HepG2 (cell line): Measurements from ENCODE around the gene SMAD1. TPM values are rescaled to one million over a fixed set of nuclear protein-coding genes. Genes with fewer than 3 reads are reported as not detected.
A peak's percentile ranks its signal among the peaks of the same experiment; 100 is the strongest.

Experiments
- ATM ChIP-seq: fragments of 450-650 bp; IDR thresholded peaks from 2 replicates; pipeline ENCODE4 v1.7.1; 2017; ENCODE audit warnings: mild to moderate bottlenecking, borderline replicate concordance
- DMAP1 ChIP-seq: IDR thresholded peaks from 2 replicates; pipeline ENCODE4 v1.6.1; 2016
- GABPB1 ChIP-seq: IDR thresholded peaks from 2 replicates; pipeline ENCODE4 v1.6.1; 2016; ENCODE audit warnings: mild to moderate bottlenecking, missing genetic modification reagents, moderate library complexity, missing compliant biosample characterization
- GATAD1 ChIP-seq: IDR thresholded peaks from 2 replicates; pipeline ENCODE4 v1.6.1; 2016; ENCODE audit warnings: missing genetic modification reagents, missing compliant biosample characterization
- HDAC1 ChIP-seq: sonication (generic); formaldehyde crosslinking; IDR thresholded peaks from 2 replicates; pipeline ENCODE4 v1.5.1; 2020; ENCODE audit warnings: mild to moderate bottlenecking, missing genetic modification reagents
- JUND ChIP-seq: sonication (generic); formaldehyde crosslinking; IDR thresholded peaks from 2 replicates; pipeline ENCODE4 v1.8.0; 2022; ENCODE audit warnings: mild to moderate bottlenecking, missing genetic modification reagents
- MTA1 ChIP-seq: sonication (generic); formaldehyde crosslinking; IDR thresholded peaks from 2 replicates; pipeline ENCODE4 v1.4.0; 2020; ENCODE audit warnings: missing genetic modification reagents, mild to moderate bottlenecking, borderline replicate concordance
- NFE2L1 ChIP-seq: sonication (generic); formaldehyde crosslinking; IDR thresholded peaks from 2 replicates; pipeline ENCODE4 v1.4.0; 2020; ENCODE audit warnings: missing genetic modification reagents, mild to moderate bottlenecking, borderline replicate concordance
- NONO ChIP-seq, 2 experiments: fragments of 450-650 bp in 1 of 2; sonication (generic) in 1 of 2; formaldehyde crosslinking in 1 of 2; IDR thresholded peaks in 1 of 2; conservative IDR thresholded peaks in 1 of 2; 2 replicates each; pipeline versions ENCODE4 v1.6.1 to v1.8.0; 2017 to 2022; ENCODE audit warnings: mild to moderate bottlenecking in 1 of 2, missing genetic modification reagents in 1 of 2, moderate library complexity in 1 of 2
- NR2F1 ChIP-seq, 2 experiments: fragments of 450-650 bp in 1 of 2; formaldehyde crosslinking in 1 of 2; IDR thresholded peaks; 2 replicates each; pipeline versions ENCODE4 v1.5.0 to v1.6.1; 2016 to 2020; ENCODE audit warnings: mild to moderate bottlenecking in 1 of 2, missing compliant biosample characterization in 1 of 2, missing genetic modification reagents in 1 of 2, moderate library complexity in 1 of 2
- SP1 ChIP-seq, 2 experiments: fragments of 450-650 bp in 1 of 2; sonication (generic) in 1 of 2; formaldehyde crosslinking in 1 of 2; IDR thresholded peaks; 2 replicates each; pipeline versions ENCODE4 v1.4.0 to v1.6.1; 2016 to 2020; ENCODE audit warnings: missing genetic modification reagents in 1 of 2
- THYN1 ChIP-seq: sonication (generic); formaldehyde crosslinking; IDR thresholded peaks from 2 replicates; pipeline ENCODE4 v1.8.1; 2023; ENCODE audit warnings: low read depth, mild to moderate bottlenecking, moderate library complexity, missing genetic modification reagents, borderline replicate concordance
- TOE1 ChIP-seq: sonication (generic); formaldehyde crosslinking; IDR thresholded peaks from 2 replicates; pipeline ENCODE4 v1.4.0; 2020; ENCODE audit warnings: mild to moderate bottlenecking, missing genetic modification reagents
- ZBTB20 ChIP-seq: sonication (generic); formaldehyde crosslinking; IDR thresholded peaks from 2 replicates; pipeline ENCODE4 v1.8.1; 2023; ENCODE audit warnings: missing genetic modification reagents, low read depth, mild to moderate bottlenecking, borderline replicate concordance
- ZBTB8A ChIP-seq: sonication (generic); formaldehyde crosslinking; IDR thresholded peaks from 2 replicates; pipeline ENCODE4 v1.4.0; 2020; ENCODE audit warnings: mild to moderate bottlenecking, low read depth, missing genetic modification reagents, borderline replicate concordance
- ZIK1 ChIP-seq: sonication (generic); formaldehyde crosslinking; IDR thresholded peaks from 2 replicates; pipeline ENCODE4 v1.5.0; 2020; ENCODE audit warnings: mild to moderate bottlenecking, low read depth, missing genetic modification reagents, borderline replicate concordance
- ZNF3 ChIP-seq: IDR thresholded peaks from 2 replicates; pipeline ENCODE4 v1.7.0; 2017; ENCODE audit warnings: inconsistent platforms
- ZNF468 ChIP-seq: sonication (generic); formaldehyde crosslinking; IDR thresholded peaks from 2 replicates; pipeline ENCODE4 v1.8.0; 2022; ENCODE audit warnings: mild to moderate bottlenecking, moderate library complexity, missing genetic modification reagents
- ZNF556 ChIP-seq: sonication (generic); formaldehyde crosslinking; IDR thresholded peaks from 2 replicates; pipeline ENCODE4 v1.4.0; 2020; ENCODE audit warnings: mild to moderate bottlenecking, missing genetic modification reagents, borderline replicate concordance
- ZNF562 ChIP-seq: sonication (generic); formaldehyde crosslinking; IDR thresholded peaks from 2 replicates; pipeline ENCODE4 v1.8.0; 2022; ENCODE audit warnings: missing genetic modification reagents, borderline replicate concordance
- ZNF607 ChIP-seq: sonication (generic); formaldehyde crosslinking; IDR thresholded peaks from 2 replicates; pipeline ENCODE4 v1.5.1; 2020; ENCODE audit warnings: missing genetic modification reagents, mild to moderate bottlenecking, borderline replicate concordance
- ZNF777 ChIP-seq: sonication (generic); formaldehyde crosslinking; IDR thresholded peaks from 2 replicates; pipeline ENCODE4 v1.4.0; 2020; ENCODE audit warnings: missing genetic modification reagents
- polyA plus RNA-seq, 8 experiments: library from polyadenylated mRNA; depleted of rRNA in 3 of 8; stranded (reverse) in 7 of 8; unstranded in 1 of 8; fragments of >200 nt; fragmentation: Illumina TruSeq in 4 of 8; extraction: Trizol in 4 of 8; gene quantifications; 2 replicates each; pipeline versions ENCODE4 v1.2.1 to v1.2.3, GENCODE V29; 2011 to 2016; ENCODE audit warnings: low read depth in 4 of 8, missing spikeins in 1 of 8, mixed read lengths in 1 of 8; ENCODE audit not compliant: insufficient read depth in 1 of 8
- total RNA-seq, 5 experiments: library from RNA; depleted of rRNA; stranded (reverse); fragments of >200 nt; fragmentation: Illumina TruSeq; extraction: Trizol; gene quantifications; 2 replicates each; pipeline ENCODE4 v1.2.3, GENCODE V29; 2016; ENCODE audit warnings: low read depth in 1 of 5
- TF ChIP-seq, protein P1 (sequence below): sonication (generic); formaldehyde crosslinking; IDR thresholded peaks from 2 replicates; pipeline ENCODE4 v1.5.1; 2020; ENCODE audit warnings: missing genetic modification reagents, mild to moderate bottlenecking, borderline replicate concordance
- TF ChIP-seq, protein P2 (sequence below): sonication (generic); formaldehyde crosslinking; IDR thresholded peaks from 2 replicates; pipeline ENCODE4 v1.8.1; 2022; ENCODE audit warnings: low read depth, mild to moderate bottlenecking, missing genetic modification reagents
- TF ChIP-seq, protein P3 (sequence below): IDR thresholded peaks from 2 replicates; pipeline ENCODE4 v1.6.1; 2016; ENCODE audit warnings: control low read depth
- TF ChIP-seq, protein P4 (sequence below): sonication (generic); formaldehyde crosslinking; IDR thresholded peaks from 2 replicates; pipeline ENCODE4 v1.5.0; 2020; ENCODE audit warnings: mild to moderate bottlenecking, low read depth, missing genetic modification reagents, borderline replicate concordance

SMAD1 gene
- total and polyA plus RNA-seq, 2 of the 13 experiments (the other 11 are each of a cell fraction or from before 2014, with no cell fraction given): 12.7 to 16.6 TPM

DNA sequence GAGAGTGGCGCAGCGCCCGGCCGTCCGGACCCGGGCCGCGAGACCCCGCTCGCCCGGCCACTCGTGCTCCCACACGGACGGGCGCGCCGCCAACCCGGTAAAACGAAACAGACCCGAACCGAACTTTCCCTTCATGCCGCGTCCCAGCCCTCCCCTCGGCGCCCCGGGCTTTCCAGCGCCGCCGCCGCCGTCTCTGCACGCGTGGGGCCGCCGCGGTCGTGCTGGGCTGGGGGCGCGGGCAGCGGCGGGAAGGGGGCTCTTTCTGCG is 222 bp downstream of the SMAD1 start (continued):
- TF ChIP-seq ZNF556 (CRISPR knock-in tag) (no peak), SP1 (IDR thresholded peaks at IDR 0.05) (no peak), SP1 (CRISPR knock-in tag; IDR thresholded peaks at IDR 0.05) (no peak), ZNF607 (CRISPR knock-in tag) (no peak; the same call in 1 of the 2 replicates), DMAP1 (CRISPR knock-in tag) (no peak), HDAC1 (CRISPR knock-in tag) (no peak), ZNF562 (CRISPR knock-in tag) (no peak), NFE2L1 (no peak), JUND (no peak), TOE1 (CRISPR knock-in tag) (no peak), GABPB1 (CRISPR knock-in tag) (no peak), ZNF3 (CRISPR knock-in tag) (no peak), GATAD1 (CRISPR knock-in tag) (no peak), ZBTB20 (CRISPR knock-in tag) (no peak), MTA1 (CRISPR knock-in tag) (no peak), ZBTB8A (CRISPR knock-in tag) (no peak), ZNF468 (CRISPR knock-in tag) (0 out of 2 replicates have a peak, but pooled peaks have one; percentile 42), THYN1 (CRISPR knock-in tag) (no peak), ZNF777 (peak; percentile 57; the same call in 1 of the 2 replicates), ZIK1 (CRISPR knock-in tag) (0 out of 2 replicates have a peak, but pooled peaks have one; percentile 17), NONO (IDR thresholded peaks at IDR 0.05) (no peak), NONO (CRISPR knock-in tag; conservative IDR thresholded peaks at IDR 0.05) (0 out of 2 replicates have a peak, but pooled peaks have one; percentile 8), ATM (no peak), NR2F1 (CRISPR knock-in tag; IDR thresholded peaks at IDR 0.05) (no peak)
- TF ChIP-seq, protein P1, sequence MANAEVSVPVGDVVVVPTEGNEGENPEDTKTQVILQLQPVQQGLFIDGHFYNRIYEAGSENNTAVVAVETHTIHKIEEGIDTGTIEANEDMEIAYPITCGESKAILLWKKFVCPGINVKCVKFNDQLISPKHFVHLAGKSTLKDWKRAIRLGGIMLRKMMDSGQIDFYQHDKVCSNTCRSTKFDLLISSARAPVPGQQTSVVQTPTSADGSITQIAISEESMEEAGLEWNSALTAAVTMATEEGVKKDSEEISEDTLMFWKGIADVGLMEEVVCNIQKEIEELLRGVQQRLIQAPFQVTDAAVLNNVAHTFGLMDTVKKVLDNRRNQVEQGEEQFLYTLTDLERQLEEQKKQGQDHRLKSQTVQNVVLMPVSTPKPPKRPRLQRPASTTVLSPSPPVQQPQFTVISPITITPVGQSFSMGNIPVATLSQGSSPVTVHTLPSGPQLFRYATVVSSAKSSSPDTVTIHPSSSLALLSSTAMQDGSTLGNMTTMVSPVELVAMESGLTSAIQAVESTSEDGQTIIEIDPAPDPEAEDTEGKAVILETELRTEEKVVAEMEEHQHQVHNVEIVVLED: no peak
- TF ChIP-seq, protein P2, sequence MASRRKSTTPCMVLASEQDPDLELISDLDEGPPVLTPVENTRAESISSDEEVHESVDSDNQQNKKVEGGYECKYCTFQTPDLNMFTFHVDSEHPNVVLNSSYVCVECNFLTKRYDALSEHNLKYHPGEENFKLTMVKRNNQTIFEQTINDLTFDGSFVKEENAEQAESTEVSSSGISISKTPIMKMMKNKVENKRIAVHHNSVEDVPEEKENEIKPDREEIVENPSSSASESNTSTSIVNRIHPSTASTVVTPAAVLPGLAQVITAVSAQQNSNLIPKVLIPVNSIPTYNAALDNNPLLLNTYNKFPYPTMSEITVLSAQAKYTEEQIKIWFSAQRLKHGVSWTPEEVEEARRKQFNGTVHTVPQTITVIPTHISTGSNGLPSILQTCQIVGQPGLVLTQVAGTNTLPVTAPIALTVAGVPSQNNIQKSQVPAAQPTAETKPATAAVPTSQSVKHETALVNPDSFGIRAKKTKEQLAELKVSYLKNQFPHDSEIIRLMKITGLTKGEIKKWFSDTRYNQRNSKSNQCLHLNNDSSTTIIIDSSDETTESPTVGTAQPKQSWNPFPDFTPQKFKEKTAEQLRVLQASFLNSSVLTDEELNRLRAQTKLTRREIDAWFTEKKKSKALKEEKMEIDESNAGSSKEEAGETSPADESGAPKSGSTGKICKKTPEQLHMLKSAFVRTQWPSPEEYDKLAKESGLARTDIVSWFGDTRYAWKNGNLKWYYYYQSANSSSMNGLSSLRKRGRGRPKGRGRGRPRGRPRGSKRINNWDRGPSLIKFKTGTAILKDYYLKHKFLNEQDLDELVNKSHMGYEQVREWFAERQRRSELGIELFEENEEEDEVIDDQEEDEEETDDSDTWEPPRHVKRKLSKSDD: no peak
- TF ChIP-seq, protein P3, sequence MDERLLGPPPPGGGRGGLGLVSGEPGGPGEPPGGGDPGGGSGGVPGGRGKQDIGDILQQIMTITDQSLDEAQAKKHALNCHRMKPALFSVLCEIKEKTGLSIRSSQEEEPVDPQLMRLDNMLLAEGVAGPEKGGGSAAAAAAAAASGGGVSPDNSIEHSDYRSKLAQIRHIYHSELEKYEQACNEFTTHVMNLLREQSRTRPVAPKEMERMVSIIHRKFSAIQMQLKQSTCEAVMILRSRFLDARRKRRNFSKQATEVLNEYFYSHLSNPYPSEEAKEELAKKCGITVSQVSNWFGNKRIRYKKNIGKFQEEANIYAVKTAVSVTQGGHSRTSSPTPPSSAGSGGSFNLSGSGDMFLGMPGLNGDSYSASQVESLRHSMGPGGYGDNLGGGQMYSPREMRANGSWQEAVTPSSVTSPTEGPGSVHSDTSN (CRISPR knock-in tag): no peak
- TF ChIP-seq, protein P4, sequence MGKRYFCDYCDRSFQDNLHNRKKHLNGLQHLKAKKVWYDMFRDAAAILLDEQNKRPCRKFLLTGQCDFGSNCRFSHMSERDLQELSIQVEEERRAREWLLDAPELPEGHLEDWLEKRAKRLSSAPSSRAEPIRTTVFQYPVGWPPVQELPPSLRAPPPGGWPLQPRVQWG (CRISPR knock-in tag): no peak
